ENCODE results near the gene SERINC5. TPM values are rescaled to one million over a fixed set of nuclear protein-coding genes. Genes with fewer than 3 reads are reported as not detected.

The SERINC5 gene
- total and polyA plus RNA-seq, 2 of the 4 experiments (the other 2 are of a cell fraction): 5.0 to 8.1 TPM

GRCh38 chr5:80191397-80191796 is 64.5 kb downstream of the SERINC5 start:
- Histone ChIP-seq H3K23ac (ENCODE audit: low read depth, low read length) (no peak overlapping the region), H2BK15ac (ENCODE audit: low read depth, low read length) (no peak overlapping the region), H2BK5ac (ENCODE audit: low read depth, low read length, poor library complexity, severe bottlenecking) (no peak overlapping the region), H4K91ac (ENCODE audit: insufficient read depth, low read depth, low read length) (no peak overlapping the region), H3K4me3 (ENCODE audit: insufficient read depth, low read depth, low read length) (no peak overlapping the region), H3K4me1 (ENCODE audit: control insufficient read depth, insufficient read depth, low read length) (peaks cover 6% of the 10 kb centered on the region), H3K9ac (ENCODE audit: low read depth, low read length) (no peak overlapping the region), H3K27me3 (ENCODE audit: control insufficient read depth, insufficient read depth, low read length) (no peaks in the 10 kb centered on the region), H2BK20ac (ENCODE audit: low read depth, low read length) (no peak overlapping the region), H2AK9ac (replicated peaks; ENCODE audit: low read depth, low read length, poor library complexity) (no peak overlapping the region), H4K20me1 (ENCODE audit: insufficient read depth, low read length) (no peaks in the 10 kb centered on the region), H3K9me1 (ENCODE audit: insufficient read depth, low read length) (peaks cover 21% of the 10 kb centered on the region), H2AFZ (replicated peaks; ENCODE audit: low read length, poor library complexity) (no peak overlapping the region), H2BK120ac (ENCODE audit: low read depth, low read length) (no peak overlapping the region), H3K18ac (ENCODE audit: low read depth, low read length) (no peak overlapping the region), H4K5ac (ENCODE audit: low read depth, low read length) (no peak overlapping the region), H3K79me1 (ENCODE audit: low read depth in 1 of 2, low read length in 2 of 2) (peaks cover 5 to 25% of the 10 kb centered on the region in 2 experiments; a peak in 2 of 4 replicates), H3K56ac (ENCODE audit: extremely low read depth, insufficient read depth, low read length) (no peak overlapping the region), H2AK5ac (ENCODE audit: low read depth, low read length) (no peak overlapping the region), H3K4me2 (ENCODE audit: low read depth, low read length) (no peak overlapping the region), H3K4ac (ENCODE audit: low read depth, low read length) (no peak overlapping the region), H3K14ac (replicated peaks; ENCODE audit: low read depth, low read length) (no peak overlapping the region), H4K8ac (ENCODE audit: low read depth in 2 of 2, low read length in 2 of 2) (no peak overlapping the region), H3K27ac (ENCODE audit: insufficient read depth, low read length) (no peak overlapping the region), H3K9me3 (ENCODE audit: control insufficient read depth, insufficient read depth, low read length) (no peaks in the 10 kb centered on the region), H3K36me3 (ENCODE audit: control insufficient read depth, insufficient read depth, low read length) (no peaks in the 10 kb centered on the region)
- in situ Hi-C loops (cut with MboI; ENCODE audit: low sequenced_read_pairs) (no loop called here), dilution Hi-C loops (cut with HindIII; ENCODE audit: low sequenced_read_pairs, unreplicated experiment) (no loop called here), intact Hi-C loops (cut with micrococcal nuclease) (no loop called here)
- ATAC-seq (ENCODE audit: low read depth): no peak
- TF ChIP-seq MXI1 (IDR thresholded peaks at IDR 0.05; ENCODE audit: borderline replicate concordance, low read depth, low read length): no peak
- TF ChIP-seq POLR2A (IDR thresholded peaks at IDR 0.05; ENCODE audit: low read depth, low read length): no peak
- no peak for TF ChIP-seq CTCF (conservative IDR thresholded peaks at IDR 0.05; ENCODE audit: low read depth, low read length)
- TF ChIP-seq CHD1 (IDR thresholded peaks at IDR 0.05; ENCODE audit: low read depth, low read length): no peak
- TF ChIP-seq ELK1 (IDR thresholded peaks at IDR 0.05; ENCODE audit: borderline replicate concordance, low read depth, low read length): no peak
- TF ChIP-seq USF2 (IDR thresholded peaks at IDR 0.05; ENCODE audit: low read depth, low read length): no peak
- TF ChIP-seq RAD21 (IDR thresholded peaks at IDR 0.05; ENCODE audit: low read length): no peak
- no peak for TF ChIP-seq FOS (IDR thresholded peaks at IDR 0.05; ENCODE audit: low read depth, low read length)
- no peak for TF ChIP-seq BHLHE40 (IDR thresholded peaks at IDR 0.05; ENCODE audit: low read depth, low read length)
- no peak for TF ChIP-seq NFE2L2 (IDR thresholded peaks at IDR 0.05; ENCODE audit: low read depth, low read length)
- TF ChIP-seq MAZ (IDR thresholded peaks at IDR 0.05; ENCODE audit: borderline replicate concordance, low read depth, low read length): no peak
- CTCF ChIA-PET: no interaction called here
- POLR2A ChIA-PET (ENCODE audit: unreplicated experiment): no interaction called here
- DNase-seq: no peak
- WGBS, 2 experiments (ENCODE audit: extremely low coverage in 2 of 2, insufficient read length in 1 of 2): no CpG with 5 or more reads among the region's 4 CpGs
- BruUV-seq (replicated peaks): no TSS peak
